Measurements from ENCODE around the gene SEZ6L2.
A peak's percentile ranks its signal among the peaks of the same experiment; 100 is the strongest.

The SEZ6L2 gene

DNA sequence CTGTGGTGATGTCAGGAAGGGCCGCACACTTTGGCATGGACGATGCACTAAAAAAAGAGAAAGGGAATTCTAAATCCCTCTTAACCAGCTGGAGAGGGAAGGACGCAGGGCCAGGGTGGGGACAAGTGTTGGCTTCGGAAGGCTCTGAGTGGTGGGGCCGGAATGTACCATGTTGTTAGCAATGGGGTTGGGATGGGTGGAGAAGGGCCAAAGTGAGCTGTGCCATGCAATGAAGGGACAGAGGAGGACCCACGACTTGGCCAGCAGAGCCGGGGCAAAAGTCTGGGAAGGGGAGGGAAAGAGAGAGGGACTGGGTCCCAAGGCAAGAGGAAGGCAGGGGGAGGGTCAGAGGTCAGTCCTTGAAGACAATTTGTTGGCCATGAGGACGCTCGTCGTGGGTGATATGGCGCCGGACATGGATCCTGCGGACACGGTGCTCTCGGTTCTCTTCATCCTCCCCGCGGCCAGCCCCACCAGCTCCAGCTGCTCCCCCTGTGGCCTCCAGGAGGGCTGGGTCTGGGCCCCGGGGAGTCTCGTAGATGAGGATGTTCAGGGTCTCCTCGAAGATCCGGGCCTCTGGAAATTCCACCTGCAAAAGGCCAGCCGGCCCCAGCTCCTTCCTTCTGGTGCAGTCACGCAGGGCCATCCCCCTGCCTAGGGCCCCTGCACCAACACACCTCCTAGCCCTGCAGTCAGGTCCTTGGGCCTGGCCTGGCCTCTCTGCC lies 7.3 kb upstream of the SEZ6L2 start:
- DNase-seq = no peak
- Histone ChIP-seq H3K36me3 (peaks cover 35% of the 10 kb centered on the region), H3K9me3 (no peaks in the 10 kb centered on the region), H3K4me1 (no peaks in the 10 kb centered on the region), H3K27me3 (no peaks in the 10 kb centered on the region), H3K4me3 (ENCODE audit: low read depth, low read length) (no peak overlapping the region)
- TF ChIP-seq, protein P1, sequence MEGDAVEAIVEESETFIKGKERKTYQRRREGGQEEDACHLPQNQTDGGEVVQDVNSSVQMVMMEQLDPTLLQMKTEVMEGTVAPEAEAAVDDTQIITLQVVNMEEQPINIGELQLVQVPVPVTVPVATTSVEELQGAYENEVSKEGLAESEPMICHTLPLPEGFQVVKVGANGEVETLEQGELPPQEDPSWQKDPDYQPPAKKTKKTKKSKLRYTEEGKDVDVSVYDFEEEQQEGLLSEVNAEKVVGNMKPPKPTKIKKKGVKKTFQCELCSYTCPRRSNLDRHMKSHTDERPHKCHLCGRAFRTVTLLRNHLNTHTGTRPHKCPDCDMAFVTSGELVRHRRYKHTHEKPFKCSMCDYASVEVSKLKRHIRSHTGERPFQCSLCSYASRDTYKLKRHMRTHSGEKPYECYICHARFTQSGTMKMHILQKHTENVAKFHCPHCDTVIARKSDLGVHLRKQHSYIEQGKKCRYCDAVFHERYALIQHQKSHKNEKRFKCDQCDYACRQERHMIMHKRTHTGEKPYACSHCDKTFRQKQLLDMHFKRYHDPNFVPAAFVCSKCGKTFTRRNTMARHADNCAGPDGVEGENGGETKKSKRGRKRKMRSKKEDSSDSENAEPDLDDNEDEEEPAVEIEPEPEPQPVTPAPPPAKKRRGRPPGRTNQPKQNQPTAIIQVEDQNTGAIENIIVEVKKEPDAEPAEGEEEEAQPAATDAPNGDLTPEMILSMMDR (IDR thresholded peaks at IDR 0.05; ENCODE audit: low read depth, low read length) = no peak

DNA sequence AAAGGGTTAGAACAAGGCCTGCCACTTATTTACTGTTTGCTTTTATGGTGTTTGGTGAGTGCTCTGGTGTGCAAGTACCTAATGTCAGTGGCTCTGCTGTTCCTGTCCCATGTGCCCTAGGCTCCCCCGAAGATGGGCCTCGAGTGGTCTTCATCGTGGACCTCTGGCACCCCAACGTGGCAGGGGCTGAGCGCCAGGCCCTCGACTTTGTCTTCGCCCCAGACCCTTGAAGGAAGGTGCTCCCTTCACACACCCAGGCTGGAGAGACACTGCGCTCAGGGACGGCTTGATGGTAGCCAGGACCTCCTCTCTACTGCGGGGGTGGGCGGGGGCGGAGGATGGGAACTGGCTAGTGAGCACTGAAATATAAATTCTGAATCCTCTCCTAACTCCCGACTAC lies 6.3 kb upstream of the SEZ6L2 start:
- H3K4me3 ChIP-seq (ENCODE audit: low read depth, low read length) = no peak overlapping the region
- peaks cover 31% of the 10 kb centered on the region for H3K36me3 ChIP-seq
- no peaks in the 10 kb centered on the region for H3K27me3 ChIP-seq
- H3K4me1 ChIP-seq = no peaks in the 10 kb centered on the region
- TF ChIP-seq, protein P1 (IDR thresholded peaks at IDR 0.05; ENCODE audit: low read depth, low read length) = no peak
- DNase-seq = no peak
- no peaks in the 10 kb centered on the region for H3K9me3 ChIP-seq

DNA sequence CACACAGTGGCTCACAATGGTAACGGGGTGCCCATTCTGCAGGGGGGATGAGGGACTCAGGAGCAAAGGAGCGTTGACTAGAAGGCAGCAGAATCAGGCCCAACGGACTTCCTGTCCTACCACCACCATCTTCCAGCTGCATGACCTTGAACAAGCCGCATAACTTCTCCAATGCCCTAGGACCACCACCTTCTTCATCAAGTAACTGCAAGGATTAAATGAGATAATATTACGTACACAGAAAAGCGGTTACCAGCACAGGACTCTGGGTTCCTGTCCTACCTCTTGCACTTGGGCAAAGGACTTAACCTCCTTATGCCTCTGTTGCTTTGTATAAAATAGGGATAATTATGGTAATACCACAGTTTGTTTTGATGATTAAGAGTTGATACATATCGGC lies 5.6 kb upstream of the SEZ6L2 start:
- H3K36me3 ChIP-seq = peaks cover 32% of the 10 kb centered on the region
- no peak for DNase-seq
- H3K9me3 ChIP-seq = no peaks in the 10 kb centered on the region
- no peaks in the 10 kb centered on the region for H3K4me1 ChIP-seq
- TF ChIP-seq, protein P1 (IDR thresholded peaks at IDR 0.05; ENCODE audit: low read depth, low read length) = no peak
- no peak overlapping the region for H3K4me3 ChIP-seq (ENCODE audit: low read depth, low read length)
- no peaks in the 10 kb centered on the region for H3K27me3 ChIP-seq

DNA sequence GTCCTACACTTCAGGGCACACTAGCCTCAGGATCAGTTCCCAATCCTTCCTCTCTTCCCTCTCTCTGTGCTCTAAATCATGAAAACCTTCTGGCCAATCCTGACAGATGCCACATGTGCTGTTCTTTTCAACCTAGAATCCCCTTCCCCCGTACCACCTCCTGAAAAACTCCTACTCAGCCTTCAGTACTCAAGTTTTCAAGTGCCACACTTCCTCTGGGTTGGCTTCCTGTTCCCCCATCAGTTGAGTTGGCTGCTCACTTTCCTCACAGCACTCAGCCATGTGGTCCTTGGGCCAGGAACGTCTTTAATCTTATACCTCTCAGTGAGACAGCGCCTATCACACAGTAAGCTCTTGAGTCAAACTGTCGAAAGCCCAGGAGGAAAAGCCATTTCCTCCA lies 4.2 kb upstream of the SEZ6L2 start:
- Histone ChIP-seq H3K9me3 (no peaks in the 10 kb centered on the region), H3K36me3 (peaks cover 32% of the 10 kb centered on the region), H3K4me3 (ENCODE audit: low read depth, low read length) (no peak overlapping the region), H3K4me1 (no peaks in the 10 kb centered on the region; the same call in 1 of the 2 replicates), H3K27me3 (no peaks in the 10 kb centered on the region)
- no peak for DNase-seq
- TF ChIP-seq, protein P1 (IDR thresholded peaks at IDR 0.05; ENCODE audit: low read depth, low read length) = no peak

DNA sequence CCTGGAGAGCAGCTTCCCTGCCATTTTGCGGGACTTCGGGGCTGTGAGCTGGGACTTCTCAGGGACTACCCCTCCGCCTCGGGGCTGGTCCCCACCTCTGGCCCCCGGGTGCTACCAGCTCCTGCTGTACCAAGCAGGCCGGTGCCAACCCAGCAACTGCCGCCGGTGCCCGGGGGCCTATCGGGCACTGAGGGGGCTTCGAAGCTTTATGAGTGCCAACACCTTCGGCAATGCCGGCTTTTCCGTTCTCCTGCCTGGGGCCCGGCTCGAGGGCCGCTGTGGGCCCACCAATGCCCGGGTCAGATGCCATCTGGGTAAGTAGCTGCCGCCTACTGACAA lies 2.2 kb upstream of the SEZ6L2 start:
- Histone ChIP-seq H3K36me3 (peaks cover 23% of the 10 kb centered on the region), H3K4me1 (peaks cover 10% of the 10 kb centered on the region), H3K4me3 (ENCODE audit: low read depth, low read length) (peak overlapping the region; percentile 94), H3K27me3 (no peaks in the 10 kb centered on the region), H3K9me3 (no peaks in the 10 kb centered on the region)
- DNase-seq = no peak
- TF ChIP-seq, protein P1 (IDR thresholded peaks at IDR 0.05; ENCODE audit: low read depth, low read length) = no peak

DNA sequence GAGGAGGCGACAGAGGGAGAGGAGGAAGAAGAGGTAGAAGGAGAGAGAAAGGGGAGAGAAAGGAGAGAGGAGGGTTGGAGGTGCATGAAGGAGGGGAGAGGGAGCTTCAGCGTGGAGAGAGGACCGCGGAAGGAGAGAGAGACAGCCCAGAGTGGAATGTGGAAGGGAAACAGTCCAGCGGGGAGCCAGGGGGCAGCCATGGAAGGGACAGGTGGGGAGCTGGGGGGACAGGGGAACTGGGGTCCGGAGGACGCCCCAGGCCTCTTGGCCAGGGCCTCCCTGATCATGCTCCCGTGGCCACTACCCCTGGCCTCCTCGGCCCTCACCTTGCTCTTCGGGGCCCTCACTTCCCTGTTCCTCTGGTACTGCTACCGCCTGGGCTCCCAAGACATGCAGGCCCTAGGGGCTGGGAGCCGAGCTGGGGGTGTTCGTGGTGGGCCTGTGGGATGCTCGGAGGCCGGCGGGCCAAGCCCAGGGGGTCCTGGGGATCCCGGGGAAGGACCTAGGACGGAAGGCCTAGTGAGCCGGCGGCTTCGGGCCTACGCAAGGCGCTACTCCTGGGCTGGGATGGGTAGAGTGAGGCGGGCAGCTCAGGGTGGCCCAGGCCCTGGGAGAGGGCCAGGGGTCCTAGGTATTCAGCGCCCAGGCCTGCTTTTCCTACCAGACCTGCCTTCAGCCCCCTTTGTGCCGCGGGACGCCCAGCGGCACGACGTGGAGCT lies 1.7 kb upstream of the SEZ6L2 start:
- Histone ChIP-seq H3K9me3 (no peaks in the 10 kb centered on the region), H3K27me3 (no peaks in the 10 kb centered on the region), H3K36me3 (peaks cover 21% of the 10 kb centered on the region), H3K4me3 (ENCODE audit: low read depth, low read length) (peak overlapping the region; percentile 94), H3K4me1 (peaks cover 10% of the 10 kb centered on the region)
- TF ChIP-seq, protein P1 (IDR thresholded peaks at IDR 0.05; ENCODE audit: low read depth, low read length) = no peak
- DNase-seq = no peak
